A549 treated with Hydrocortisone at 1 μM for 4 hours (cell line): ENCODE measurements around the gene OR10A5. TPM values are rescaled to one million over a fixed set of nuclear protein-coding genes. Genes with fewer than 3 reads are reported as not detected.

Experiments
- total RNA-seq: library from RNA; stranded (reverse); fragments of 200-300 nt; extraction: Qiagen RNA extraction; gene quantifications from 5 replicates; pipeline ENCODE4 v1.2.3, GENCODE V29; 2022

Gene OR10A5
- total RNA-seq = not detected in 5 replicates

DNA sequence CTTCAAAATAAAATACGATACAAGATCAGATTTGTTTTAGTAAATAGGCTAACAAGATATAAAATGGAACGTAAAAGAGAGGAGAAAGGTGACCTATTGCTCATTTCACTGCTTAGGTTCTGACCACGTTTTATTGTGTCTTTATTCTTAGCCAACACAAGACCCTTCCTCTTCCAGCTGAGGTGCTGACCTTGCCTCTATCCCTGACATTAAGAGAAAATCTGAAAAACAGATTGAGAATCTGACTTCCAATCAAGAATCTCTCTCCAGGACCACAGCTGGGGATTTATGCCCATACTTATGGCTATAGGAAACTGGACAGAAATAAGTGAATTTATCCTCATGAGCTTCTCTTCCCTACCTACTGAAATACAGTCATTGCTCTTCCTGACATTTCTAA lies at the start of gene OR10A5:
OR10A5 (plus strand) TSS at position 301 of the 400 bp plus-strand sequence; CDS start at position 301, 0 bp downstream.

GRCh38 chr11:6799402-6799801 lies 46.1 kb upstream of the OR10A5 start, which contains the start of gene OR6A2:
Gene OR6A2 (minus strand): TSS chr11:6799689. CDS start chr11:6795708, 3,981 bp downstream.

GRCh38 chr11:6862961-6863360 lies 17.5 kb downstream of the OR10A5 start, which contains the start of gene OR10A2:
Gene OR10A2 (plus strand): TSS chr11:6863057. CDS start chr11:6869755, 6,698 bp downstream.

GRCh38 chr11:6876325-6876724 lies 30.8 kb downstream of the OR10A5 start, which contains the start of gene OR10A4:
Gene OR10A4 (plus strand): TSS chr11:6876625. CDS start chr11:6876648, 23 bp downstream.

GRCh38 chr11:6892400-6892799 lies 46.9 kb downstream of the OR10A5 start, which contains the start of gene OR2D2:
Gene OR2D2 (minus strand): TSS chr11:6892500. CDS start chr11:6892500, 0 bp downstream.

Other genes starting within 250 kb of the OR10A5 start
- gene RRP8, start 242.1 kb upstream of the OR10A5 start, total RNA-seq = 26.0 to 38.0 TPM (median 32.7 TPM) in 5 replicates
- 112 to 121 TPM (median 115 TPM) in 5 replicates for gene ILK, start 241.9 kb upstream of the OR10A5 start, total RNA-seq
- 134 to 257 TPM (median 219 TPM) in 5 replicates for gene TAF10, start 233.5 kb upstream of the OR10A5 start, total RNA-seq
- gene TPP1, start 226.3 kb upstream of the OR10A5 start, total RNA-seq = 41.2 to 46.0 TPM (median 44.5 TPM) in 5 replicates
- 0.09 to 0.10 TPM (median 0.09 TPM) in 5 replicates for gene DCHS1, start 189.9 kb upstream of the OR10A5 start, total RNA-seq
- gene MRPL17, start 162.3 kb upstream of the OR10A5 start, total RNA-seq = 80.2 to 104 TPM (median 93.9 TPM) in 5 replicates
- gene OR2AG2, start 73.7 kb upstream of the OR10A5 start, total RNA-seq = 0.07 to 0.20 TPM in 2 of 5 replicates, not detected in the others
- gene OR2AG1, start 62.7 kb upstream of the OR10A5 start, total RNA-seq = not detected in 5 replicates
- gene OR6A2, start 46.0 kb upstream of the OR10A5 start, total RNA-seq = not detected in 5 replicates
- not detected in 5 replicates for gene OR10A2, start 17.4 kb downstream of the OR10A5 start, total RNA-seq
- not detected in 5 replicates for gene OR10A4, start 30.9 kb downstream of the OR10A5 start, total RNA-seq
- gene OR2D2, start 46.8 kb downstream of the OR10A5 start, total RNA-seq = not detected in 5 replicates
- gene OR2D3, start 75.3 kb downstream of the OR10A5 start, total RNA-seq = not detected in 5 replicates
- 0.78 to 1.0 TPM (median 0.85 TPM) in 5 replicates for gene ZNF215, start 80.7 kb downstream of the OR10A5 start, total RNA-seq
- gene ZNF214, start 174.7 kb downstream of the OR10A5 start, total RNA-seq = 0.76 to 1.9 TPM (median 0.83 TPM) in 5 replicates
- gene NLRP14, start 174.8 kb downstream of the OR10A5 start, total RNA-seq = not detected in 5 replicates
- gene RBMXL2, start 243.3 kb downstream of the OR10A5 start, total RNA-seq = not detected in 5 replicates